Hematopoietic multipotent progenitor cell (in vitro differentiated cells): ENCODE data around the gene FANK1. TPM values are rescaled to one million over a fixed set of nuclear protein-coding genes. Genes with fewer than 3 reads are reported as not detected.
"Not testable (repeated sequence)": the region's sequence is repeated elsewhere in the genome, so short reads cannot be mapped to it uniquely, and the experiment has no call there.

Source experiments
- DNase-seq, 3 donors: peaks; one replicate each; pipeline ENCODE4 v3.0.0-alpha.2; 2011 to 2015; ENCODE audit warnings: low read depth in 2 of 3, low spot score in 2 of 3
- total RNA-seq: library from RNA; depleted of rRNA; stranded (reverse); fragments of >200 nt; gene quantifications from one replicate; pipeline ENCODE4 v1.2.3, GENCODE V29; 2012

FANK1 gene
- total RNA-seq, 1 donor, result 1.6 TPM

- no peak for DNase-seq
These were observed 119.9 kb downstream of the FANK1 start for GRCh38 chr10:126016156-126016805.

DNA sequence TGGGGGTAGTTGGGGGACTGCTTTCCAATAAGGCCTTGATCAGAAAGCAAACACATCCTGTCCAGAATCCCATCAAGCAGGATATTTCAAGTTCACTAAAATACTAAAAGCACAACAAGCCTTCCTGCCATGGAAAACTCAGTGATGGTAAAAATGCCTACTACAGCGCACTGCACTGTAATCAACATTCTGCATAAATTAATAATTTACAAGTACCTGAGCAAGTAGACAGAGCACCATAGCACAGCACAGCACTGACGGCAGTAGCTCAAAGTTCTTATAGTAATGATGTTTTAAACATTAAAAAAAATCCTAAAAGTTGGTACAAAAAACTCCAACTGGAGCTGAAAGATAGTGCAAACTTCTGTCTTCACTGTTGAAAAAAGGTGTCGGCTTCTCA lies 120.5 kb downstream of the FANK1 start:
- no peak for DNase-seq

- DNase-seq, result no peak
These were observed 121.7 kb downstream of the FANK1 start for GRCh38 chr10:126017961-126018560.

GRCh38 chr10:126021833-126022500 lies 125.6 kb downstream of the FANK1 start:
- DNase-seq, result no peak

GRCh38 chr10:126022841-126023240 lies 126.5 kb downstream of the FANK1 start:
- no peak for DNase-seq

DNA sequence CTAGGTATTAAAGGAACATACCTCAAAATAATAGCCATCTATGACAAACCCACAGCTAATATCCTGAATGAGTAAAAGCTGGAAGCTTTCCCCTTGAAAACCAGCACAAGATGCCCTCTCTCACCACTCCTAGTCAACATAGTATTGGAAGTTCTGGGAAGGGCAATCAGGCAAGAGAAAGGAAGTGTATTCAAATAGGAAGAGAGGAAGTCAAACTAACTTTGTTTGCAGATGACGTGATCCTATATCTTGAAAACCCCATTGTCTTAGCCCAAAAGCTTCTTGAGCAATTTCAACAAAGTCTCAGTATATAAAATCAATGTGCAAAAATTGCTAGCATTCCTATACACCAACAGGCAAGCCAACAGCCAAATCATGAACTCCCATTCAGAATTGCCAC lies 131.3 kb downstream of the FANK1 start:
- no peak for DNase-seq

- no peak for DNase-seq
These were observed 133.6 kb downstream of the FANK1 start for GRCh38 chr10:126029999-126030398.

GRCh38 chr10:126034586-126034985 lies 138.2 kb downstream of the FANK1 start:
- DNase-seq, result no peak

- peak in 1 of 3 donors; percentile 9 for DNase-seq
These were observed 140.2 kb downstream of the FANK1 start for GRCh38 chr10:126036515-126036914.

DNA sequence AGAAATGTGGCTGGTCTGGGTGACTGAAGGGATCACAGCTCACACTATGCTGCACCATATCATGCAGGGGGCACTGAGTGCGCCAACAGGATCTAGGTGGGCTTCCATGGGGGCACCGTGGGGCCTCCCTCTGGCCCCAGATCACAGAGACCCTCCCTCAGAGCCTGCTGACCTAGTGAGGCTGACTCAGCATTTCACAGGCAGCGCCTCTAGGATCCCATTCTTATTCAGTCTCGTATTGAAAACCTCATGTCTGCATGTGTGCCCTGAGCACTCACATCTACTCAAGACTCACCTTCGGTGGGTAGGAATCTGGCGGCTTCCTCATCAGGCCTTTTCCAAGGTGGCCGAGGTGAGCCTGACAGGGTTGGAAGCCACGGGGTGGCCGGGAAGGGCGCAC lies 141.6 kb downstream of the FANK1 start:
- DNase-seq, result no peak

- DNase-seq, result no peak
These were observed 144.8 kb downstream of the FANK1 start for GRCh38 chr10:126041117-126041516.

GRCh38 chr10:126041804-126042231 lies 145.5 kb downstream of the FANK1 start:
- DNase-seq, result peak; percentile 21 to 100 (median 98)

GRCh38 chr10:126042354-126042753 lies 146.0 kb downstream of the FANK1 start:
- DNase-seq, result no peak

- DNase-seq, result no peak
These were observed 146.5 kb downstream of the FANK1 start for GRCh38 chr10:126042906-126043305.

GRCh38 chr10:126043389-126043788 lies 147.0 kb downstream of the FANK1 start:
- DNase-seq, result no peak

DNA sequence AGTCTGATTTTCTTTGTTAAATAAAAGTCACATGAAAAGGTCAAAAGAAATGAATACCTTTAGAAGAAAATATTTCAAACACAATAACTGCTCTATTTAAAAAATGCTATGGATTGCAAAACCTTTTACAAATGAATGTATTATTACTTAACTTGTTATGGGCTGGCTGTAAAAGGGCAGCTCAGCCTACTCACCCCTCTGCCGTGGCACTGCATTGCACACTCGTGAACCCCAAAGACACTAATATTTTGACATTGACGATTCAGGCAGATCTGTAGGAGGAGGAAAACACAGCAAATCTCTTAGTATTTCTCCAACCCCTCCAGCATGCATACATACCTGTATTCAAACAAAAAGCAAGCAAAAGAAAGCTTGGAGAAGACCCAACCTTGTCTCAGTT lies 149.5 kb downstream of the FANK1 start:
- no peak for DNase-seq

GRCh38 chr10:126046831-126047230 lies 150.5 kb downstream of the FANK1 start:
- no peak for DNase-seq

DNA sequence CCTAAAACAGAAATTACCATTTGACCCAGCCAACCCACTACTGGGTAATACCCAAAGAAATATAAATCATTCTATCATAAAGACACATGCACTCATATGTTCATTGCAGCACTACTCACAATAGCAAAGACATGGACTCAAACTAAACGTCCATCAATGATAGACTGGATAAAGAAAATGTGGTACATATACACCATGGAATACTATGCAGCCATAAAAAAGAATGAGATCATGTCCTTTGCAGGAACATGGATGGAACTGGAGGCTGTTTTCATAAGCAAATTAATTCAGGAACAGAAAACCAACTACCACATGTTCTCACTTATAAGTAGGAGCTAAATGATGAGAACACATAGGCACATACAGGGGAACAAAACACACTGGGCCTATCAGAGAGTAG lies 151.4 kb downstream of the FANK1 start:
- DNase-seq, result not testable (repeated sequence)

DNA sequence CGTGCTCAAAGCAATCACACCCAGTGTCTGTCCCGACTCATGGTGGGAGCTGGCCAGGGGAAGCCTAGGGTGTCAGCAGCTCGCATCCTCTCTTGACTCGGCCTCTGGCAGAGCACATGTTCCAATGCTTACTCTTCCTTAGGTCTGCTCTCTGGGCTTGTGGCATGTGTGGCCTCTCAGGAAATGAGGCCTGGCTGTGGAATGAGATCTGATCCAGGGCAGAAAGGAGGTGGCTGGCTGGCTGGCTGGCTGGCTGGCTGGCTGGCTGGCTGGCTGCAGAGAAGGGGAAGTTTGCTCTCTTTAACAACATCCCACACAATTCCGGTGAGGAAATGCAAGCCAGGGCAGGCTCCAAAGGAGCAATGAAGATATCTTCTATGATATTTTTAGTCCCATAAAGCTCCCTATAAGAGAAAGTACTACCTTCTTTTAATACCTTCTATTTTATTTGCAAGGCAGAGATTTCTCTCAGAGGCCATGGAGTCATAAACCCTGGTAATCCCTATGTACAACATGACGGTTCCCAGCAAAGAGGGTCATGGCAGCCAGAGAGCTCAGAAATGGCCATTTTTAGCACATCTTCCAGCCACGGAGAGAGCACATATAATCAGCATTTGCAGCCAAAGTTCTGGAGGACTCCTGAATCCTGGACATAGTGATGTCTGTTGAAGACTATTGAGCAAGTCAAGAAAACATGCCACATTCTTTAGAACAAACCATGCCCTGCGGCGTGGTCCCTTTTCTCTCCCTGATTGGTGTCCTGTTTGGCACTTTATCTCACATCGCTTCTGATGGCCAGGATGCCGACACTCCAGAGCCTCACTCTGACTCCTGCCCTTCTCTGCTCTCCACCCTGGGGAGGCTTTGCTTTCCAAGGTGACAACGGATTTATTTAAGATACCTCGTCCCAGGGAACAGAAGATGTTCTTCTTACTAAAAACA lies 153.7 kb downstream of the FANK1 start:
- peak in 2 of 3 donors; percentile 32 to 62 for DNase-seq

GRCh38 chr10:126052171-126052570 lies 155.8 kb downstream of the FANK1 start:
- no peak for DNase-seq

- DNase-seq, result no peak
These were observed 157.8 kb downstream of the FANK1 start for GRCh38 chr10:126054191-126054590.
